NB4 (cell line): ENCODE data around the gene SFXN5.
A peak's percentile ranks its signal among the peaks of the same experiment; 100 is the strongest.

ENCODE experiments used
- DNase-seq: peaks from one replicate; pipeline ENCODE4 v3.0.0; 2010; ENCODE audit warnings: low read depth
- H3K4me3 ChIP-seq: one replicate; pipeline ENCODE4 v1.5.1; 2011; ENCODE audit warnings: mild to moderate bottlenecking, low read depth, low read length, moderate library complexity
- MYC ChIP-seq: IDR thresholded peaks from 2 replicates; pipeline ENCODE4 v1.6.1; 2011; ENCODE audit warnings: low read depth, low read length
- POLR2A ChIP-seq: IDR thresholded peaks from 2 replicates; pipeline ENCODE4 v1.6.1; 2011; ENCODE audit warnings: mild to moderate bottlenecking; ENCODE audit not compliant: insufficient read length; ENCODE audit errors: extremely low read depth
- TF ChIP-seq, protein P1 (sequence below): IDR thresholded peaks from 2 replicates; pipeline ENCODE4 v1.6.1; 2011; ENCODE audit warnings: low read depth, low read length
- TF ChIP-seq, protein P2 (sequence below): IDR thresholded peaks from one replicate; pipeline ENCODE4 v1.5.1; 2012; ENCODE audit warnings: low read depth, low read length

Gene SFXN5

DNA sequence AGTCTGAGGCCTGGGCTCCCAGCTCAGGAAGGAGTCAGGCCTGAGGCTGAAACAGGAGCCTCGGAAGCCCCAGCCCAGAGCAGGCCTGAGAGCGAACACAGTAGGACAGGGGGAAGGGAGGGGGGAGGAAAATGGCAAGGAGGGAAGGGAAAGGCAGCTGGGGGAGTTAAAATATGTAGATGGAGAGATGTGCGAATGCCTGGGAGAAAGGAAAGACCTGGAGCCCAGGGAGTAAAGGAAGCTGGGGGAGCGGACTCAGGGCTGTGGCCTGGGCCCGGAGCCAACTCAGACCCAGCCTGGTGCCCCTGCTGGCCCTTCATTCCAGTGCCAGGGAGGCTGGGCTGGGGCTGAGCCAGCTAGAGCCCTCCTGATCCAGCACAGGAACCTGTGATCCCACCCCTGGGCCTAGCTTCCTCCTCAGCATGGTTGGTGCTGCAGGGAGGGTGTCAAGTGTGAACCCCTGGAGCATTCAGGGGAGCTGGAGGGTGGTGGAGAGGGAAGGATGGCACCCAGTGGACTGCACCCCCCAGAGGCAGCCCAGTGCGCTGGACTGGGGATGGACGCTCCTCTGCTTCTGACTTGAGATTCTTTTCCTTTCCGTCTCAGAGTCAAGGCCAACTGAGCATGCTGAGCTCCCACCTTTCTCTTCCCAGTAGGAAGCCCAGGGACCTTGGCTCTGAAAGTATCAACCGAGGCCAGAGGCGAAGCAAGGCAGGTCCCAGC, 107.9 kb downstream of the SFXN5 start:
- H3K4me3 ChIP-seq = no peak overlapping the region
- DNase-seq = no peak
- TF ChIP-seq, protein P1, sequence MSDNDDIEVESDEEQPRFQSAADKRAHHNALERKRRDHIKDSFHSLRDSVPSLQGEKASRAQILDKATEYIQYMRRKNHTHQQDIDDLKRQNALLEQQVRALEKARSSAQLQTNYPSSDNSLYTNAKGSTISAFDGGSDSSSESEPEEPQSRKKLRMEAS = no peak
- TF ChIP-seq POLR2A (no peak), MYC (no peak)
- TF ChIP-seq, protein P2, sequence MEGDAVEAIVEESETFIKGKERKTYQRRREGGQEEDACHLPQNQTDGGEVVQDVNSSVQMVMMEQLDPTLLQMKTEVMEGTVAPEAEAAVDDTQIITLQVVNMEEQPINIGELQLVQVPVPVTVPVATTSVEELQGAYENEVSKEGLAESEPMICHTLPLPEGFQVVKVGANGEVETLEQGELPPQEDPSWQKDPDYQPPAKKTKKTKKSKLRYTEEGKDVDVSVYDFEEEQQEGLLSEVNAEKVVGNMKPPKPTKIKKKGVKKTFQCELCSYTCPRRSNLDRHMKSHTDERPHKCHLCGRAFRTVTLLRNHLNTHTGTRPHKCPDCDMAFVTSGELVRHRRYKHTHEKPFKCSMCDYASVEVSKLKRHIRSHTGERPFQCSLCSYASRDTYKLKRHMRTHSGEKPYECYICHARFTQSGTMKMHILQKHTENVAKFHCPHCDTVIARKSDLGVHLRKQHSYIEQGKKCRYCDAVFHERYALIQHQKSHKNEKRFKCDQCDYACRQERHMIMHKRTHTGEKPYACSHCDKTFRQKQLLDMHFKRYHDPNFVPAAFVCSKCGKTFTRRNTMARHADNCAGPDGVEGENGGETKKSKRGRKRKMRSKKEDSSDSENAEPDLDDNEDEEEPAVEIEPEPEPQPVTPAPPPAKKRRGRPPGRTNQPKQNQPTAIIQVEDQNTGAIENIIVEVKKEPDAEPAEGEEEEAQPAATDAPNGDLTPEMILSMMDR = no peak

DNA sequence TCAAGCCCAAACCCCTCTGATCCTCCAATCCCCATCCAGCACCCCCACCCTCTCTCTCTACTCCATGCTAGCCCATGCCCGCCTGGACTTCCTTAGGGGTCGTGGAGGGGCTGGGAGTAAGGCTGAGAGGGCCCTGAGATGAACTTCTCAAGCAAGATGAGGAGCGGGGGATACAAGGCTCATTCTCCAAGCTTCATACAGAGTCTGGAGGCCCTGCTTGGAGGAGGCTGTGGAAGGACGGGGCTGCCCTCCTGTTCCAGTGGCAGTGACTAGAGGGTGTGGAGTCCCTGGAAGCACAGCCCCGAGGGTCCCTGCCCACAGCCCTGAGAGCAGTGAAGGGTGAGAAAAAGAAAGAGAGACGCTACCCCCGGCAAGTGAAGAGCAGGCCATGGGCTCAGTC, 108.6 kb downstream of the SFXN5 start:
- DNase-seq = no peak
- TF ChIP-seq POLR2A (no peak), MYC (no peak)
- TF ChIP-seq, protein P2 = no peak
- TF ChIP-seq, protein P1 = no peak
- no peak overlapping the region for H3K4me3 ChIP-seq

DNA sequence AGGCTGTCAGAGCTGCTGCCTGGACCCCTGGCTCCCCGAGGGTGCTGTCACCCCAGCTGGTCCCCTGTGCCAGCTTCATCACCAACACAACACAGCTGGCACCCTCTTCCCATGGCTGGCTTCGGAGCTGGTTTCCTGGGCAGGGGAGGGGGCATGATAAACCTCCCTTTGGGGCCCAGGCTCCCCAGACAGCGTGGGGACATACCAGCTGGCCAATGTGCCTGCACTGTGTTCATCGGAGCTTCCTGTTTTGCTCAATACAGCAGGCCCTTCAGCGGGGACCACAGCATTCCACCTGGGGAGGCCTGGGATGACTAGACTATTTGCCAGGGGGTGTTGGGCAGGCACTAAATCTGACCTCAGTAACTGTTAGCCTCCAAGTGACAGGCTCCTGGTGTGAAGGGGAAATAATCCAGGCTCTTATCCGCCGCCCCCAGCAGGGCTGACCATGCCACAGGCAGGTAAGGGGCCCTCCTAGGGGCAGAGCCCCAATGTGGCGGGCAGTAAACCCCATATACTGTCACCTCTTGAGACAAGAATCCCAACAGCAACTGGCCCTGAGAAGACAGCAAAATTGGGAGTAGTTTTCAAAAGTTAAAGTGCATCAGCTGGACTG, 109.6 kb downstream of the SFXN5 start:
- TF ChIP-seq MYC (no peak; the same call in 1 of the 2 replicates), POLR2A (no peak)
- TF ChIP-seq, protein P1 = peak; percentile 48; the same call in 1 of the 2 replicates
- H3K4me3 ChIP-seq = no peak overlapping the region
- peak; percentile 86 for DNase-seq

DNA sequence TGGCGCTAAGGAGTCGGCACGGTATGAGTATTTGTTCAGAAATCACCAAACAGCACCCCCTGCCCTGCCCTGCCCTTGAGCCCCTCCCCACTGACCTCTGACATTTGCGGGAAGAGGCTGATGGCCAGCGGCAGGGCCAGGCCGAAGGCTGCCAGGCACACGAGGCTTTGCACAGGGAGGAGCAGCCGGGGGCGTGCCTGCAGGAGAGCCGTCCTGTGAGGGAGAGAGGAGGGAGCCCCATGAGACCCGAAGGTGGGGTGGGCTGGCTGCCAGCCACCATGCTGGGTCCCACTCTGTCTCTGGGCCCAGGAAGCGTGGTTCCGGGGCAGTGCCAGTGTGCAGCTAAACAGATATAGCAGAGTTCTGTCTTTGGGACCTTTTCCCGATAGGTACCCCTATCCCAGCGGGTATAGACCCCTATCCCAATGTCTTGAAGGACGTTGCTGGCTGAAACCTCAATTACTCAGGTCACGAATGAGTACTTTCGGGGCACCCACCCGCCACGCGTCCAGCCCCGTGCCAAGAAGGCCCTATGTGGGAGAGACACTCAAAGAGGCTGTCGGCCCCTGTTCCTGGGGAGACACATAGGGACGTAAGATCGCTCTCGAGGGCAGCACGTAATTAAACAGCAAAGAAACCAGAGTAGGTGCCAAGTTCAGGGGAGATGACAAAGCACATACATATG, 110.3 kb downstream of the SFXN5 start:
- no peak for DNase-seq
- no peak overlapping the region for H3K4me3 ChIP-seq
- TF ChIP-seq, protein P1 = no peak
- TF ChIP-seq MYC (no peak), POLR2A (no peak)
- TF ChIP-seq, protein P2 = no peak

DNA sequence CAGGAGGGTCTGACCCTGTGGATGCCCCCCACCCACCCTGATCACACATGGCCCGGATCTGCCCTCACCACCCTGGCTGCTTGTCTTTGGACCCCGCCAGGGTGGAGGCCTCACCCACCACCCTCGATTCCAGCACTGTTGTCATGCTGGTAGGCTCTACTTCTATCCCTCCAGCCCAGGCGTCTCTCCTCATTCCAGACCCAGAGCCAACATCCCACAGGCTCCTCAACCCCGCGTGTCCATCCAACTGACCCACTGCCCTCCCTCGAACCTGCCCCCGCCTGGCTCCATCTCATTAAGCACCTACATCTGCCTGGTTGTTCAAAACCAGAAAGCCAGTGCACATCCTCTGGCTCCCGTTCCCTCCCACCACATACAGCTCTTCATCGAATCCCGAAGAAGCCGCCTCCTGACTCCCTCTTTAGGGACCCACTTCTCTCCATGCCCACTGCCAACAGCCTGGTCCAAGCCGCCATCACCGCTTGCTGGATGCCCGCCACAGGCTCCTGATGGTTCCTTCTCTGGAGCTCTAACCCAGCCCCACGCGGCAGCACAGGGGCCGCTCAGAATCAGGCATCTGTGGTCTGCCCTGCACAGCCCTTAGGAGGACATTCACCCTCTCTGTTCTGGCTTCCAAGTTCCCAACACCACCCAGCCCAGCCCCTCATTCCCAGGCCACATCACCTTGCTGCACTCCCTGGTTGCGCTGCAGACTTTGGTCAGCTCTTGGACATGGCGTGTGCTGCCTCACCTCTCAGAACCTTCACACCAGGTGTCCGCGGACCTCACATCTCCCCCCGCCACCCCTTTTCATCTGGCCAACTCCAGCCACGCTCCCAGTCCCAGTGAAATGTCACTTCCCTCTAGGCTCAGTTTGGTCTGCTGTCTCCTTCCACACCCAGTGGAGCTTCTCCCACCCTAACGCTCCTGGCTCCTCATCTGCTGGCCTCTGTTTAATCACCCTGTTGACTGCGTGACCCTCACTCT, 111.2 kb downstream of the SFXN5 start:
- no peak for DNase-seq
- no peak overlapping the region for H3K4me3 ChIP-seq
- TF ChIP-seq, protein P2 = no peak
- TF ChIP-seq MYC (no peak), POLR2A (no peak)
- TF ChIP-seq, protein P1 = no peak
